Sigmoid colon (tissue), 7 donors: ENCODE results near the gene ST6GAL2. TPM values are rescaled to one million over a fixed set of nuclear protein-coding genes. Genes with fewer than 3 reads are reported as not detected.

Experiments
- DNase-seq: peaks from one replicate; pipeline ENCODE4 v3.0.0-alpha.2; 2019
- H3K27ac ChIP-seq, 4 donors: fragments of 200-600 bp; sonication (generic); one replicate each; pipeline ENCODE4 v1.5.1; 2016 to 2019; ENCODE audit warnings: mild to moderate bottlenecking in 1 of 4
- H3K27me3 ChIP-seq, 3 donors: fragments of 200-600 bp; sonication (generic); one replicate each; pipeline ENCODE4 v1.5.1; 2019; ENCODE audit warnings: mild to moderate bottlenecking in 1 of 3
- H3K36me3 ChIP-seq, 4 donors: fragments of 200-600 bp; sonication (generic); one replicate each; pipeline ENCODE4 v1.5.1; 2016 to 2019
- H3K4me1 ChIP-seq, 4 donors: fragments of 200-600 bp; sonication (generic); one replicate each; pipeline ENCODE4 v1.5.1; 2017 to 2019
- H3K4me3 ChIP-seq, 4 donors: fragments of 200-600 bp; sonication (generic); one replicate each; pipeline ENCODE4 v1.5.1; 2017 to 2019; ENCODE audit warnings: mild to moderate bottlenecking in 2 of 4, moderate library complexity in 1 of 4
- H3K9me3 ChIP-seq, 4 donors: fragments of 200-600 bp in 3 of 4; sonication (generic) in 3 of 4; one replicate each; pipeline versions ENCODE4 v1.5.1 to v1.6.1; 2013 to 2019
- CTCF ChIP-seq, 4 experiments: fragments of 450-650 bp in 3 of 4; fragments of 200-600 bp in 1 of 4; IDR thresholded peaks; one replicate each; pipeline ENCODE4 v1.5.1; 2016 to 2019; ENCODE audit warnings: antibody characterized with exemption in 4 of 4, mild to moderate bottlenecking in 3 of 4, moderate library complexity in 2 of 4
- EP300 ChIP-seq, 4 donors: sonication (generic); formaldehyde crosslinking; IDR thresholded peaks; one replicate each; pipeline ENCODE4 v1.6.1; 2017; ENCODE audit warnings: antibody characterized with exemption in 4 of 4
- POLR2A ChIP-seq, 2 donors: fragments of 450-650 bp; IDR thresholded peaks; one replicate each; pipeline ENCODE4 v1.6.1; 2016; ENCODE audit warnings: antibody characterized with exemption in 2 of 2, mild to moderate bottlenecking in 2 of 2, moderate library complexity in 2 of 2
- POLR2AphosphoS5 ChIP-seq, 4 donors: sonication (generic); formaldehyde crosslinking; IDR thresholded peaks; one replicate each; pipeline ENCODE4 v1.6.1; 2017; ENCODE audit warnings: antibody characterized with exemption in 4 of 4
- WGBS, 2 donors: extraction: QIAGEN DNeasy Blood & Tissue Kit; methylation state at CpG; one replicate each; pipeline ENCODE4 v1.1.7; 2013; 5-methylcytosine and 5-hydroxymethylcytosine counted together
- intact Hi-C: fragments of 100-400 bp; cut with DNase I; formaldehyde crosslinking; loops from one replicate; pipeline ENCODE4 v1.15.1; 2023
- polyA plus RNA-seq, 3 donors: library from polyadenylated mRNA; stranded (reverse); fragments of 200-250 nt; gene quantifications; one replicate each; pipeline ENCODE4 v1.2.3, GENCODE V29; 2013
- total RNA-seq, 4 donors: library from RNA; depleted of rRNA; stranded (reverse); fragments of >200 nt; gene quantifications; one replicate each; pipeline ENCODE4 v1.1.0, GENCODE V29; 2016
- donor health status: healthy with polysubstance abuse.
- donor health status: Bipolar disorder and iron deficiency.
- donor health status: healthy.

The ST6GAL2 gene
- total and polyA plus RNA-seq, 7 donors, result under 0.01 to 6.2 (median 0.83) TPM

- no peak overlapping the region for H3K27ac ChIP-seq
- 87 to 88% methylated on average over 4 of the region's 4 CpGs for WGBS, 2 donors
- H3K4me1 ChIP-seq, result peaks cover 0 to 6% (median 0%) of the 10 kb centered on the region in 4 donors
- no peaks in the 10 kb centered on the region for H3K9me3 ChIP-seq
- TF ChIP-seq POLR2AphosphoS5 (IDR thresholded peaks at IDR 0.05), result no peak
- no peak for TF ChIP-seq EP300 (IDR thresholded peaks at IDR 0.05)
- TF ChIP-seq CTCF (IDR thresholded peaks at IDR 0.05), result no peak
- TF ChIP-seq POLR2A (IDR thresholded peaks at IDR 0.05), result no peak
- DNase-seq, result no peak
- H3K4me3 ChIP-seq, result no peak overlapping the region
- no peaks in the 10 kb centered on the region for H3K36me3 ChIP-seq
- intact Hi-C loops, result no loop called here
- H3K27me3 ChIP-seq, result no peaks in the 10 kb centered on the region
Observed at GRCh38 chr2:106816974-106817373, 69.0 kb downstream of the ST6GAL2 start.

GRCh38 chr2:106812841-106813240 lies 73.1 kb downstream of the ST6GAL2 start:
- Histone ChIP-seq H3K27ac (no peak overlapping the region), H3K4me3 (no peak overlapping the region)
- TF ChIP-seq EP300 (IDR thresholded peaks at IDR 0.05) (no peak), POLR2A (IDR thresholded peaks at IDR 0.05) (no peak), CTCF (IDR thresholded peaks at IDR 0.05) (no peak), POLR2AphosphoS5 (IDR thresholded peaks at IDR 0.05) (no peak)

GRCh38 chr2:106812383-106812782 lies 73.6 kb downstream of the ST6GAL2 start:
- DNase-seq, result no peak
- Histone ChIP-seq H3K27ac (no peak overlapping the region), H3K36me3 (no peaks in the 10 kb centered on the region), H3K9me3 (no peaks in the 10 kb centered on the region), H3K4me1 (peaks cover 0 to 6% (median 0%) of the 10 kb centered on the region in 4 donors), H3K27me3 (no peaks in the 10 kb centered on the region), H3K4me3 (no peak overlapping the region)
- WGBS, 2 donors, result 83 to 89% methylated on average over 4 of the region's 4 CpGs
- intact Hi-C loops, result no loop called here
- no peak for TF ChIP-seq CTCF (IDR thresholded peaks at IDR 0.05)
- TF ChIP-seq POLR2AphosphoS5 (IDR thresholded peaks at IDR 0.05), result no peak
- TF ChIP-seq EP300 (IDR thresholded peaks at IDR 0.05), result no peak
- no peak for TF ChIP-seq POLR2A (IDR thresholded peaks at IDR 0.05)

More at GRCh38 chr2:106812841-106813240, 73.1 kb downstream of the ST6GAL2 start:
- WGBS, 2 donors, result 90 to 92% methylated on average over 5 of the region's 5 CpGs
- no peaks in the 10 kb centered on the region for H3K27me3 ChIP-seq
- H3K9me3 ChIP-seq, result no peaks in the 10 kb centered on the region
- DNase-seq, result no peak
- intact Hi-C loops, result no loop called here
- peaks cover 0 to 6% (median 0%) of the 10 kb centered on the region in 4 donors for H3K4me1 ChIP-seq
- no peaks in the 10 kb centered on the region for H3K36me3 ChIP-seq

GRCh38 chr2:106805716-106806115 lies 80.3 kb downstream of the ST6GAL2 start:
- DNase-seq, result no peak
- Histone ChIP-seq H3K4me3 (no peak overlapping the region), H3K36me3 (no peaks in the 10 kb centered on the region), H3K9me3 (no peaks in the 10 kb centered on the region), H3K27me3 (no peaks in the 10 kb centered on the region), H3K27ac (no peak overlapping the region), H3K4me1 (no peaks in the 10 kb centered on the region)
- intact Hi-C loops, result no loop called here
- no peak for TF ChIP-seq POLR2A (IDR thresholded peaks at IDR 0.05)
- TF ChIP-seq CTCF (IDR thresholded peaks at IDR 0.05), result no peak
- TF ChIP-seq POLR2AphosphoS5 (IDR thresholded peaks at IDR 0.05), result no peak
- TF ChIP-seq EP300 (IDR thresholded peaks at IDR 0.05), result no peak
- WGBS, 2 donors, result 83 to 85% methylated on average over 2 of the region's 2 CpGs

GRCh38 chr2:106804161-106804560 lies 81.8 kb downstream of the ST6GAL2 start:
- H3K4me1 ChIP-seq, result no peaks in the 10 kb centered on the region
- TF ChIP-seq EP300 (IDR thresholded peaks at IDR 0.05) (no peak), CTCF (IDR thresholded peaks at IDR 0.05) (no peak), POLR2A (IDR thresholded peaks at IDR 0.05) (no peak), POLR2AphosphoS5 (IDR thresholded peaks at IDR 0.05) (no peak)
- no peak overlapping the region for H3K27ac ChIP-seq
- intact Hi-C loops, result no loop called here
- no peak overlapping the region for H3K4me3 ChIP-seq
- WGBS, 2 donors, result 56 to 87% methylated on average over 1 of the region's 1 CpG
- no peaks in the 10 kb centered on the region for H3K36me3 ChIP-seq
- no peak for DNase-seq
- no peaks in the 10 kb centered on the region for H3K9me3 ChIP-seq
- no peaks in the 10 kb centered on the region for H3K27me3 ChIP-seq
